ENCODE measurements around the gene IP6K2. TPM values are rescaled to one million over a fixed set of nuclear protein-coding genes. Genes with fewer than 3 reads are reported as not detected.
A peak's percentile ranks its signal among the peaks of the same experiment; 100 is the strongest.

IP6K2 gene
- total and polyA plus RNA-seq, 2 of the 13 experiments (the other 11 are each of a cell fraction or from before 2014, with no cell fraction given) = 85.5 to 112 TPM

DNA sequence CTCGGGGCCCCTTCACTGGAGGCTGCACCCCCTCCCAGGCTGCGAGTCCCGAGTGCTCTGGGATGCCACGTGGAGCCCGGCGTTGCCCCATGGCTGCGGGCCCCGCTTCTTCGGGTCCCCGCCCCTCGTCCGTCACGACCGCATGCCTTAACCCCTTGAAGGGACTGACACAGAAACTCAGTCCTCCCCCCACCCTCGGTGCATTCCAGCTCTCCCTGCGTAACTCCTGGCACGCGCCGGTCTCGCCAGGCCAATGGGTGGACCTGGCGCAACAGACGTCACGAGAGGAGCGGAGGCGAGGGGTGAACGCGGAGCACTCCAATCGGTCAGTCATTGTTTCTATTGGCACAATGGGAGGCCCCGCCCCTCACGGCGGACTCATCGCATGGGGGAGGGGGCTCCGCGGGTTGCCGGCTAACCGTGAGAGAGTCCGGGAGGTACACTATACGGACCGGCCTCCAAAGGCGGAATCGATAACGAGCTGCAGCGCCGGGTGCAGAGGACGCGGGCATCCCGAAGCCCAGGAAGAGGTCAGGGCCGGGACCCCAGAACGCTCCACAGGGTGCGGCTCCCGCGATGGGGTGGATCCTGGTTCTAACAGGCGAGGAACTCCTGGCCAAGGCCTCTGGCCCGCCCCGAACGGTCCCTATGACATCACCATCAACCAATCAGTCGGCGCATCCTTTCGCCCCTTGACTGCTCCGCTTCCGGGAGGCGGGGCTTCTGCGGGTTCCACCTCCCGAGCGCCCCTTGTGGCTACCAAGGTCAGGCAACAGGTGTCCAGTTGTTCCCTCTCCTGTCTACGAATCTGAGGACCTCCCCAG lies 53.3 kb downstream of the IP6K2 start (continued):
- TF ChIP-seq, protein P1, sequence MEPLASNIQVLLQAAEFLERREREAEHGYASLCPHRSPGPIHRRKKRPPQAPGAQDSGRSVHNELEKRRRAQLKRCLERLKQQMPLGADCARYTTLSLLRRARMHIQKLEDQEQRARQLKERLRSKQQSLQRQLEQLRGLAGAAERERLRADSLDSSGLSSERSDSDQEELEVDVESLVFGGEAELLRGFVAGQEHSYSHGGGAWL (CRISPR knock-in tag; IDR thresholded peaks at IDR 0.05) = peak; percentile 78
- TF ChIP-seq GPBP1L1 (CRISPR knock-in tag; IDR thresholded peaks at IDR 0.05) (no peak), ARID2 (CRISPR knock-in tag; IDR thresholded peaks at IDR 0.05; ENCODE audit: borderline replicate concordance) (no peak), ZNF407 (CRISPR knock-in tag; IDR thresholded peaks at IDR 0.05; ENCODE audit: not compliant biosample characterization) (peak; percentile 43), ZNF678 (CRISPR knock-in tag; IDR thresholded peaks at IDR 0.05) (peak; percentile 67; the same call in 1 of the 2 replicates), NONO (IDR thresholded peaks at IDR 0.05) (no peak), NONO (CRISPR knock-in tag; conservative IDR thresholded peaks at IDR 0.05) (peak; percentile 91), ZBTB33 (CRISPR knock-in tag; IDR thresholded peaks at IDR 0.05) (0 out of 2 replicates have a peak, but pooled peaks have one; percentile 8), KLF11 (CRISPR knock-in tag; IDR thresholded peaks at IDR 0.05) (no peak), HOXA9 (CRISPR knock-in tag; IDR thresholded peaks at IDR 0.05; ENCODE audit: borderline replicate concordance) (no peak), ZNF432 (CRISPR knock-in tag; IDR thresholded peaks at IDR 0.05; ENCODE audit: borderline replicate concordance) (no peak), ZNF557 (CRISPR knock-in tag; IDR thresholded peaks at IDR 0.05) (peak; percentile 90), LCORL (IDR thresholded peaks at IDR 0.05) (no peak), LCORL (CRISPR knock-in tag; IDR thresholded peaks at IDR 0.05) (peak; percentile 57; the same call in 1 of the 2 replicates), ZNF790 (CRISPR knock-in tag; IDR thresholded peaks at IDR 0.05; ENCODE audit: borderline replicate concordance) (peak; percentile 89; the same call in 1 of the 2 replicates), ZNF383 (CRISPR knock-in tag; IDR thresholded peaks at IDR 0.05; ENCODE audit: borderline replicate concordance) (no peak), KDM1A (CRISPR knock-in tag; IDR thresholded peaks at IDR 0.05) (no peak), SAFB2 (CRISPR knock-in tag; IDR thresholded peaks at IDR 0.05; ENCODE audit: borderline replicate concordance, low read depth) (no peak)

All from HepG2 (cell line).